GM10847 (cell line): Measurements from ENCODE around the gene KLHDC9.

Experiments
- POLR2A ChIP-seq: IDR thresholded peaks from 2 replicates; pipeline ENCODE4 v1.6.1; 2011; ENCODE audit not compliant: insufficient read length; ENCODE audit errors: extremely low read depth

KLHDC9 gene

GRCh38 chr1:161133220-161133740 is 35.1 kb downstream of the KLHDC9 start:
- TF ChIP-seq POLR2A = no peak

- TF ChIP-seq POLR2A = no peak
These were observed 39.7 kb downstream of the KLHDC9 start for GRCh38 chr1:161137881-161138280.

- TF ChIP-seq POLR2A = no peak
These were observed 40.3 kb downstream of the KLHDC9 start for GRCh38 chr1:161138431-161138830.

- no peak for TF ChIP-seq POLR2A
These were observed 41.6 kb downstream of the KLHDC9 start for GRCh38 chr1:161139766-161140165.

GRCh38 chr1:161140755-161141400 is 42.7 kb downstream of the KLHDC9 start:
- TF ChIP-seq POLR2A = no peak

- no peak for TF ChIP-seq POLR2A
These were observed 47.7 kb downstream of the KLHDC9 start for GRCh38 chr1:161145832-161146231.
